Left forelimb (tissue), 1 donor: ENCODE results near the gene SMARCD2.
"Not testable (repeated sequence)": the region's sequence is repeated elsewhere in the genome, so short reads cannot be mapped to it uniquely, and the experiment has no call there.

Experiments
- DNase-seq: peaks from one replicate; pipeline ENCODE4 v3.0.0-alpha.2; 2018; ENCODE audit warnings: low spot score

SMARCD2 gene

GRCh38 chr17:63842540-63843386, at the start of gene SMARCD2:
SMARCD2 (minus strand) TSS chr17:63842685; CDS start chr17:63842674, 11 bp downstream.
- peak; percentile 99 for DNase-seq

- DNase-seq = not testable (repeated sequence)
Observed at GRCh38 chr17:63889026-63889848, 46.8 kb upstream of the SMARCD2 start.

- not testable (repeated sequence) for DNase-seq
Observed at GRCh38 chr17:63885119-63885518, 42.6 kb upstream of the SMARCD2 start.

GRCh38 chr17:63882626-63883126, 40.2 kb upstream of the SMARCD2 start:
- DNase-seq = not testable (repeated sequence)

GRCh38 chr17:63881935-63882601, 39.6 kb upstream of the SMARCD2 start, which contains the start of gene GH2:
GH2 (minus strand) TSS chr17:63881944; CDS start chr17:63881801, 143 bp downstream.
- no peak for DNase-seq

- DNase-seq = not testable (repeated sequence)
Observed at GRCh38 chr17:63881337-63881736, 38.9 kb upstream of the SMARCD2 start.

- no peak for DNase-seq
Observed at GRCh38 chr17:63880706-63881105, 38.2 kb upstream of the SMARCD2 start.

- DNase-seq = not testable (repeated sequence)
Observed at GRCh38 chr17:63878413-63878812, 35.9 kb upstream of the SMARCD2 start.

- DNase-seq = not testable (repeated sequence)
Observed at GRCh38 chr17:63874693-63875092, 32.2 kb upstream of the SMARCD2 start.

- not testable (repeated sequence) for DNase-seq
Observed at GRCh38 chr17:63874061-63874626, 31.7 kb upstream of the SMARCD2 start.

- DNase-seq = not testable (repeated sequence)
Observed at GRCh38 chr17:63873577-63873976, 31.1 kb upstream of the SMARCD2 start, which contains the start of gene CSH2. CSH2 (minus strand) TSS chr17:63873677; CDS start chr17:63873614, 63 bp downstream.

- DNase-seq = not testable (repeated sequence)
Observed at GRCh38 chr17:63871646-63872365, 29.3 kb upstream of the SMARCD2 start.

- not testable (repeated sequence) for DNase-seq
Observed at GRCh38 chr17:63870292-63870665, 27.8 kb upstream of the SMARCD2 start.

GRCh38 chr17:63869491-63870291, 27.2 kb upstream of the SMARCD2 start:
- not testable (repeated sequence) for DNase-seq

GRCh38 chr17:63866625-63867024, 24.1 kb upstream of the SMARCD2 start:
- not testable (repeated sequence) for DNase-seq

GRCh38 chr17:63859257-63859656, 16.8 kb upstream of the SMARCD2 start:
- no peak for DNase-seq

- DNase-seq = not testable (repeated sequence)
Observed at GRCh38 chr17:63856425-63856824, 13.9 kb upstream of the SMARCD2 start.

GRCh38 chr17:63855185-63855584, 12.7 kb upstream of the SMARCD2 start:
- DNase-seq = no peak

GRCh38 chr17:63854709-63855108, 12.2 kb upstream of the SMARCD2 start:
- DNase-seq = no peak

GRCh38 chr17:63853260-63853659, 10.8 kb upstream of the SMARCD2 start:
- DNase-seq = no peak
